ENCODE results near the gene NFAM1. TPM values are rescaled to one million over a fixed set of nuclear protein-coding genes. Genes with fewer than 3 reads are reported as not detected.

NFAM1 gene
- total and polyA plus RNA-seq, 2 of the 13 experiments (the other 11 are each of a cell fraction or from before 2014, with no cell fraction given) = 0.03 TPM; not detected in 1

GRCh38 chr22:42414565-42415303, 17.5 kb downstream of the NFAM1 start (continued):
- TF ChIP-seq, protein P1, sequence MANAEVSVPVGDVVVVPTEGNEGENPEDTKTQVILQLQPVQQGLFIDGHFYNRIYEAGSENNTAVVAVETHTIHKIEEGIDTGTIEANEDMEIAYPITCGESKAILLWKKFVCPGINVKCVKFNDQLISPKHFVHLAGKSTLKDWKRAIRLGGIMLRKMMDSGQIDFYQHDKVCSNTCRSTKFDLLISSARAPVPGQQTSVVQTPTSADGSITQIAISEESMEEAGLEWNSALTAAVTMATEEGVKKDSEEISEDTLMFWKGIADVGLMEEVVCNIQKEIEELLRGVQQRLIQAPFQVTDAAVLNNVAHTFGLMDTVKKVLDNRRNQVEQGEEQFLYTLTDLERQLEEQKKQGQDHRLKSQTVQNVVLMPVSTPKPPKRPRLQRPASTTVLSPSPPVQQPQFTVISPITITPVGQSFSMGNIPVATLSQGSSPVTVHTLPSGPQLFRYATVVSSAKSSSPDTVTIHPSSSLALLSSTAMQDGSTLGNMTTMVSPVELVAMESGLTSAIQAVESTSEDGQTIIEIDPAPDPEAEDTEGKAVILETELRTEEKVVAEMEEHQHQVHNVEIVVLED (CRISPR knock-in tag; IDR thresholded peaks at IDR 0.05; ENCODE audit: borderline replicate concordance) = no peak
- TF ChIP-seq TEF (CRISPR knock-in tag; IDR thresholded peaks at IDR 0.05) (no peak), RBAK (CRISPR knock-in tag; IDR thresholded peaks at IDR 0.05) (no peak), HHEX (CRISPR knock-in tag; IDR thresholded peaks at IDR 0.05) (peak; percentile 49; the same call in 1 of the 2 replicates), ZBTB20 (CRISPR knock-in tag; IDR thresholded peaks at IDR 0.05; ENCODE audit: borderline replicate concordance, low read depth) (no peak), NR2F1 (CRISPR knock-in tag; IDR thresholded peaks at IDR 0.05) (peak; percentile 72 to 92), BCL3 (CRISPR knock-in tag; IDR thresholded peaks at IDR 0.05) (no peak), ZNF331 (CRISPR knock-in tag; IDR thresholded peaks at IDR 0.05) (peak; percentile 76), ZFX (CRISPR knock-in tag; IDR thresholded peaks at IDR 0.05; ENCODE audit: low read depth) (peak; percentile 32; the same call in 1 of the 2 replicates), ZKSCAN5 (CRISPR knock-in tag; IDR thresholded peaks at IDR 0.05) (no peak), ZC3H13 (CRISPR knock-in tag; IDR thresholded peaks at IDR 0.05) (no peak), ZNF770 (CRISPR knock-in tag; IDR thresholded peaks at IDR 0.05) (no peak), RELA (CRISPR knock-in tag; IDR thresholded peaks at IDR 0.05) (no peak), ZSCAN29 (CRISPR knock-in tag; conservative IDR thresholded peaks at IDR 0.05) (no peak), DNMT1 (CRISPR knock-in tag; IDR thresholded peaks at IDR 0.05) (no peak), MAZ (IDR thresholded peaks at IDR 0.05; ENCODE audit: borderline replicate concordance, low read depth, low read length) (0 out of 2 replicates have a peak, but pooled peaks have one; percentile 9), MAZ (CRISPR knock-in tag; IDR thresholded peaks at IDR 0.05; ENCODE audit: low read depth) (no peak), SOX5 (CRISPR knock-in tag; IDR thresholded peaks at IDR 0.05; ENCODE audit: borderline replicate concordance) (no peak), ZNF10 (CRISPR knock-in tag; IDR thresholded peaks at IDR 0.05; ENCODE audit: borderline replicate concordance, low read depth) (no peak), ZNF34 (CRISPR knock-in tag; IDR thresholded peaks at IDR 0.05; ENCODE audit: borderline replicate concordance) (no peak)
